K562 (cell line): ENCODE measurements around the gene ZNF83. TPM values are rescaled to one million over a fixed set of nuclear protein-coding genes. Genes with fewer than 3 reads are reported as not detected.

ENCODE experiments used
- CREB1 ChIP-seq, 2 experiments: sonication (generic) in 1 of 2; formaldehyde crosslinking in 1 of 2; IDR thresholded peaks; 2 replicates each; pipeline versions ENCODE4 v1.6.1 to v1.8.0; 2012 to 2022; ENCODE audit warnings: inconsistent platforms in 1 of 2, mild to moderate bottlenecking in 1 of 2, missing genetic modification reagents in 1 of 2, moderate library complexity in 1 of 2
- CTBP1 ChIP-seq: fragments of 450-650 bp; IDR thresholded peaks from 2 replicates; pipeline ENCODE4 v1.6.1; 2016; ENCODE audit warnings: borderline replicate concordance
- ELF1 ChIP-seq: fragments of 200-800 bp; sonication (Bioruptor generic); IDR thresholded peaks from 2 replicates; pipeline ENCODE4 v1.6.1; 2016; ENCODE audit warnings: missing genetic modification characterization, missing compliant biosample characterization
- ELF2 ChIP-seq: fragments of 250-450 bp; sonication (Bioruptor Pico); IDR thresholded peaks from 2 replicates; pipeline ENCODE4 v1.5.0; 2021; ENCODE audit warnings: mild to moderate bottlenecking
- HDGF ChIP-seq: fragments of 450-650 bp; IDR thresholded peaks from 2 replicates; pipeline ENCODE4 v1.6.1; 2016
- NR4A1 ChIP-seq, 2 experiments: fragments of 250-450 bp in 1 of 2; fragments of 450-650 bp in 1 of 2; sonication (Bioruptor Pico) in 1 of 2; IDR thresholded peaks; 2 replicates each; pipeline versions ENCODE4 v1.4.0 to v1.6.1; 2016 to 2020; ENCODE audit warnings: mild to moderate bottlenecking in 2 of 2, missing compliant biosample characterization in 1 of 2, missing genetic modification characterization in 1 of 2, moderate library complexity in 1 of 2
- POU5F1 ChIP-seq: fragments of 150-350 bp; IDR thresholded peaks from 2 replicates; pipeline ENCODE4 v1.6.1; 2014; ENCODE audit warnings: borderline replicate concordance, low read length, low read depth, mild to moderate bottlenecking; ENCODE audit not compliant: partially characterized antibody
- SMARCB1 ChIP-seq: IDR thresholded peaks from 2 replicates; pipeline ENCODE4 v1.6.1; 2011; ENCODE audit warnings: improper control_type of control experiment, low read depth; ENCODE audit not compliant: insufficient read length
- SREBF1 ChIP-seq: fragments of 150-350 bp; IDR thresholded peaks from 2 replicates; pipeline ENCODE4 v1.6.1; 2014; ENCODE audit warnings: antibody characterized with exemption, low read depth, low read length, borderline replicate concordance
- SRSF1 ChIP-seq: fragments of 200-400 bp; formaldehyde crosslinking; IDR thresholded peaks from 2 replicates; pipeline ENCODE4 v1.6.1; 2017; ENCODE audit warnings: mild to moderate bottlenecking, low read depth, low read length, moderate library complexity
- SRSF7 ChIP-seq: fragments of 200-400 bp; formaldehyde crosslinking; optimal IDR thresholded peaks from 2 replicates; pipeline ENCODE3; 2017; ENCODE audit warnings: mild to moderate bottlenecking, low read depth, low read length
- polyA plus RNA-seq, 8 experiments: library from polyadenylated mRNA; depleted of rRNA in 4 of 8; stranded (reverse) in 5 of 8; unstranded in 3 of 8; fragments of >200 nt; fragmentation: Nextera tagmentation in 2 of 8; fragmentation: Illumina TruSeq in 1 of 8; extraction: Ambion mirVana in 2 of 8; extraction: Trizol in 1 of 8; gene quantifications; 2 replicates each; pipeline versions ENCODE4 v1.2.1 to v1.2.3, GENCODE V29; 2011 to 2014; ENCODE audit warnings: inconsistent platforms in 1 of 8, missing spikeins in 1 of 8
- total RNA-seq, 7 experiments: library from RNA; depleted of rRNA in 6 of 7; stranded (reverse); fragments of >200 nt in 6 of 7; fragmentation: Illumina TruSeq in 2 of 7; extraction: Trizol in 2 of 7; gene quantifications; 2 replicates each; pipeline versions ENCODE4 v1.2.1 to v1.2.3, GENCODE V29; 2011 to 2021; ENCODE audit warnings: low replicate concordance in 1 of 7
- TF ChIP-seq, protein P1 (sequence below): fragments of 150-350 bp; IDR thresholded peaks from 2 replicates; pipeline ENCODE4 v1.6.1; 2014; ENCODE audit warnings: low read depth, mild to moderate bottlenecking, low read length, borderline replicate concordance
- TF ChIP-seq, protein P2 (sequence below): fragments of 250-450 bp; sonication (Bioruptor Pico); IDR thresholded peaks from 2 replicates; pipeline ENCODE4 v1.4.0; 2020
- TF ChIP-seq, protein P3 (sequence below): fragments of 250-450 bp; sonication (Bioruptor Pico); IDR thresholded peaks from 2 replicates; pipeline ENCODE4 v1.4.0; 2020

ZNF83 gene
- total and polyA plus RNA-seq, 9 of the 15 experiments (the other 6 are each of a cell fraction or from before 2014, with no cell fraction given): 18.6 to 74.3 (median 51.9) TPM

DNA sequence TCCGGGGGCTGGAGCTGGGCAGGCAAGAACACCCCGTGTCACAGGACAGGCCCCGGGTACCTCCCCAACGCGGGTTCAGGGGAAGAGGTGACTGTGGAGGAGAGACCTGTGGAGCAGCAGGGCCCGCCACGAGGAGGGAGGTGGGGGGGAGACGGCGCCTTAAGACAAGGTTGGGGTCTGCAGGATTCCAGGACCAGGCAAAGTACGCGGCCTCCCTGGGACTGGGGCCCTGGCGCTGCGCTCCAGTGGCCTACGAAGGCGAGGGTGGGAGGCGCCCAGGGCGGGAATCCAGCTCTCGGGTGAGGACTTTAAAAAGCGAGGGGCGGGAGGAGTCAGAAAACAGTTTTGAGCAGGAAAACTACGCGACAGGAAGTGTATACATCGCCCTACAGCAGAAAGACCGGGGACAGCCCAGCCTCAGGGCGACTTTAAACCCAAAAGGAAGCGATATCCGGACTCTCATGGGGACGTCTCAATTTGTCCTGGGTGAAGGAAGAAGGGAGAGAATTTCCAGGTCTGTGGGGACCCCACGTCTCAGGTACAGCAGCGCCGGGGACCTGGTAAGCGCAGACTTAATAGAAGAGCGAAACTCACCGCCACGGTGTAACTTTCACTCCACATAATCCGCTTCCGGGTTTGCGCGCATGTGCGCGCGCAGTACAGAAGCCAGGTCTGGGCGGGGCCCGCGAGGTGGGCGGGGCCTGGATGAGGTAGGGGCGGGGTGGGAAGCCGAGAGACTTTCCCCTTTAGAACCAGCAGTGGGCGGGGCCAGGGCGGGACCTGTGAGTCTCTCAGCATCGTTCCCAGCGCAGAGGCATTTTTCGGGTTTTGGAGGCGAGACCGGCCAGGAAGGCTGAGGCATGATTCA lies at the start of gene ZNF83 (continued):
- TF ChIP-seq, protein P1, sequence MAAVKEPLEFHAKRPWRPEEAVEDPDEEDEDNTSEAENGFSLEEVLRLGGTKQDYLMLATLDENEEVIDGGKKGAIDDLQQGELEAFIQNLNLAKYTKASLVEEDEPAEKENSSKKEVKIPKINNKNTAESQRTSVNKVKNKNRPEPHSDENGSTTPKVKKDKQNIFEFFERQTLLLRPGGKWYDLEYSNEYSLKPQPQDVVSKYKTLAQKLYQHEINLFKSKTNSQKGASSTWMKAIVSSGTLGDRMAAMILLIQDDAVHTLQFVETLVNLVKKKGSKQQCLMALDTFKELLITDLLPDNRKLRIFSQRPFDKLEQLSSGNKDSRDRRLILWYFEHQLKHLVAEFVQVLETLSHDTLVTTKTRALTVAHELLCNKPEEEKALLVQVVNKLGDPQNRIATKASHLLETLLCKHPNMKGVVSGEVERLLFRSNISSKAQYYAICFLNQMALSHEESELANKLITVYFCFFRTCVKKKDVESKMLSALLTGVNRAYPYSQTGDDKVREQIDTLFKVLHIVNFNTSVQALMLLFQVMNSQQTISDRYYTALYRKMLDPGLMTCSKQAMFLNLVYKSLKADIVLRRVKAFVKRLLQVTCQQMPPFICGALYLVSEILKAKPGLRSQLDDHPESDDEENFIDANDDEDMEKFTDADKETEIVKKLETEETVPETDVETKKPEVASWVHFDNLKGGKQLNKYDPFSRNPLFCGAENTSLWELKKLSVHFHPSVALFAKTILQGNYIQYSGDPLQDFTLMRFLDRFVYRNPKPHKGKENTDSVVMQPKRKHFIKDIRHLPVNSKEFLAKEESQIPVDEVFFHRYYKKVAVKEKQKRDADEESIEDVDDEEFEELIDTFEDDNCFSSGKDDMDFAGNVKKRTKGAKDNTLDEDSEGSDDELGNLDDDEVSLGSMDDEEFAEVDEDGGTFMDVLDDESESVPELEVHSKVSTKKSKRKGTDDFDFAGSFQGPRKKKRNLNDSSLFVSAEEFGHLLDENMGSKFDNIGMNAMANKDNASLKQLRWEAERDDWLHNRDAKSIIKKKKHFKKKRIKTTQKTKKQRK: no peak
- TF ChIP-seq SRSF1: no peak
- no peak for TF ChIP-seq HDGF
- TF ChIP-seq SMARCB1: no peak
- TF ChIP-seq CREB1 (IDR thresholded peaks at IDR 0.05): no peak
- no peak for TF ChIP-seq CREB1 (CRISPR knock-in tag; IDR thresholded peaks at IDR 0.05)
- TF ChIP-seq ELF1 (tag): peak; percentile 95
- no peak for TF ChIP-seq SREBF1
- TF ChIP-seq, protein P2, sequence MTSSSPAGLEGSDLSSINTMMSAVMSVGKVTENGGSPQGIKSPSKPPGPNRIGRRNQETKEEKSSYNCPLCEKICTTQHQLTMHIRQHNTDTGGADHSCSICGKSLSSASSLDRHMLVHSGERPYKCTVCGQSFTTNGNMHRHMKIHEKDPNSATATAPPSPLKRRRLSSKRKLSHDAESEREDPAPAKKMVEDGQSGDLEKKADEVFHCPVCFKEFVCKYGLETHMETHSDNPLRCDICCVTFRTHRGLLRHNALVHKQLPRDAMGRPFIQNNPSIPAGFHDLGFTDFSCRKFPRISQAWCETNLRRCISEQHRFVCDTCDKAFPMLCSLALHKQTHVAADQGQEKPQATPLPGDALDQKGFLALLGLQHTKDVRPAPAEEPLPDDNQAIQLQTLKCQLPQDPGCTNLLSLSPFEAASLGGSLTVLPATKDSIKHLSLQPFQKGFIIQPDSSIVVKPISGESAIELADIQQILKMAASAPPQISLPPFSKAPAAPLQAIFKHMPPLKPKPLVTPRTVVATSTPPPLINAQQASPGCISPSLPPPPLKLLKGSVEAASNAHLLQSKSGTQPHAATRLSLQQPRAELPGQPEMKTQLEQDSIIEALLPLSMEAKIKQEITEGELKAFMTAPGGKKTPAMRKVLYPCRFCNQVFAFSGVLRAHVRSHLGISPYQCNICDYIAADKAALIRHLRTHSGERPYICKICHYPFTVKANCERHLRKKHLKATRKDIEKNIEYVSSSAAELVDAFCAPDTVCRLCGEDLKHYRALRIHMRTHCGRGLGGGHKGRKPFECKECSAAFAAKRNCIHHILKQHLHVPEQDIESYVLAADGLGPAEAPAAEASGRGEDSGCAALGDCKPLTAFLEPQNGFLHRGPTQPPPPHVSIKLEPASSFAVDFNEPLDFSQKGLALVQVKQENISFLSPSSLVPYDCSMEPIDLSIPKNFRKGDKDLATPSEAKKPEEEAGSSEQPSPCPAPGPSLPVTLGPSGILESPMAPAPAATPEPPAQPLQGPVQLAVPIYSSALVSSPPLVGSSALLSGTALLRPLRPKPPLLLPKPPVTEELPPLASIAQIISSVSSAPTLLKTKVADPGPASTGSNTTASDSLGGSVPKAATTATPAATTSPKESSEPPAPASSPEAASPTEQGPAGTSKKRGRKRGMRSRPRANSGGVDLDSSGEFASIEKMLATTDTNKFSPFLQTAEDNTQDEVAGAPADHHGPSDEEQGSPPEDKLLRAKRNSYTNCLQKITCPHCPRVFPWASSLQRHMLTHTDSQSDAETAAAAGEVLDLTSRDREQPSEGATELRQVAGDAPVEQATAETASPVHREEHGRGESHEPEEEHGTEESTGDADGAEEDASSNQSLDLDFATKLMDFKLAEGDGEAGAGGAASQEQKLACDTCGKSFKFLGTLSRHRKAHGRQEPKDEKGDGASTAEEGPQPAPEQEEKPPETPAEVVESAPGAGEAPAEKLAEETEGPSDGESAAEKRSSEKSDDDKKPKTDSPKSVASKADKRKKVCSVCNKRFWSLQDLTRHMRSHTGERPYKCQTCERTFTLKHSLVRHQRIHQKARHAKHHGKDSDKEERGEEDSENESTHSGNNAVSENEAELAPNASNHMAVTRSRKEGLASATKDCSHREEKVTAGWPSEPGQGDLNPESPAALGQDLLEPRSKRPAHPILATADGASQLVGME (CRISPR knock-in tag): no peak
- TF ChIP-seq CTBP1: no peak
- TF ChIP-seq SRSF7: no peak
- TF ChIP-seq, protein P3, sequence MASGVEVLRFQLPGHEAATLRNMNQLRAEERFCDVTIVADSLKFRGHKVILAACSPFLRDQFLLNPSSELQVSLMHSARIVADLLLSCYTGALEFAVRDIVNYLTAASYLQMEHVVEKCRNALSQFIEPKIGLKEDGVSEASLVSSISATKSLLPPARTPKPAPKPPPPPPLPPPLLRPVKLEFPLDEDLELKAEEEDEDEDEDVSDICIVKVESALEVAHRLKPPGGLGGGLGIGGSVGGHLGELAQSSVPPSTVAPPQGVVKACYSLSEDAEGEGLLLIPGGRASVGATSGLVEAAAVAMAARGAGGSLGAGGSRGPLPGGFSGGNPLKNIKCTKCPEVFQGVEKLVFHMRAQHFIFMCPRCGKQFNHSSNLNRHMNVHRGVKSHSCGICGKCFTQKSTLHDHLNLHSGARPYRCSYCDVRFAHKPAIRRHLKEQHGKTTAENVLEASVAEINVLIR (CRISPR knock-in tag): no peak
- no peak for TF ChIP-seq NR4A1 (CRISPR knock-in tag; IDR thresholded peaks at IDR 0.05)
- no peak for TF ChIP-seq NR4A1 (tag; IDR thresholded peaks at IDR 0.05)
- TF ChIP-seq ELF2 (CRISPR knock-in tag): peak; percentile 92
- TF ChIP-seq POU5F1: no peak
